Posterior vena cava (tissue), 2 donors: ENCODE measurements around the gene UNC119B. TPM values are rescaled to one million over a fixed set of nuclear protein-coding genes. Genes with fewer than 3 reads are reported as not detected.
"Not testable (repeated sequence)": the region's sequence is repeated elsewhere in the genome, so short reads cannot be mapped to it uniquely, and the experiment has no call there.

Source experiments
- DNase-seq: peaks from one replicate; pipeline ENCODE4 v3.0.0-alpha.2; 2020; ENCODE audit warnings: low spot score
- intact Hi-C, 2 donors: fragments of 100-400 bp; cut with DNase I; formaldehyde crosslinking; loops; one replicate each; pipeline versions ENCODE4 v1.14.1 to v1.14.2; 2022 to 2023
- total RNA-seq, 2 donors: library from RNA; stranded (reverse); fragmentation: NEBNext Ultra II Directional; extraction: Animal tissue kit (Norgen Biotek cat#: 25700); gene quantifications; one replicate each; pipeline ENCODE4 v1.2.1, GENCODE V29; 2021
- donor health status: DM: yes; HTN: yes; CAD: no.
- donor health status: DM: yes; HTN: yes; CAD: no.

The UNC119B gene
- total RNA-seq, 2 donors from 2014 or later, result 20.6 to 21.3 TPM

GRCh38 chr12:120710805-120711296, 593 bp downstream of the UNC119B start:
- DNase-seq, result no peak
- intact Hi-C loops, result loop anchor here (2.0 to 5.0 kb wide), 4 partner anchors 24 to 129 kb away; partner anchors contain the start of genes MLEC (in 1 of the 2) and POP5 (in 1 of the 2)

- intact Hi-C loops, result loop anchor here (2.0 to 5.0 kb wide), 4 partner anchors 25 to 129 kb away; partner anchors contain the start of genes MLEC (in 1 of the 2) and POP5 (in 1 of the 2)
- DNase-seq, result no peak
Observed at GRCh38 chr12:120711411-120711810, 1.2 kb downstream of the UNC119B start.

GRCh38 chr12:120712610-120713009, 2.4 kb downstream of the UNC119B start:
- intact Hi-C loops, result loop anchor here (5.0 kb wide), 3 partner anchors 65 to 130 kb away; partner anchors contain the start of gene POP5 (in 1 of the 2)
- DNase-seq, result no peak

- intact Hi-C loops, result loop anchor here (5.0 kb wide), 3 partner anchors 67 to 132 kb away; partner anchors contain the start of gene POP5 (in 1 of the 2)
- no peak for DNase-seq
Observed at GRCh38 chr12:120713861-120714482, 3.7 kb downstream of the UNC119B start.

GRCh38 chr12:120718055-120718454, 7.8 kb downstream of the UNC119B start:
- DNase-seq, result no peak
- intact Hi-C loops, result no loop called here

GRCh38 chr12:120719072-120719471, 8.8 kb downstream of the UNC119B start:
- intact Hi-C loops, result no loop called here
- DNase-seq, result no peak

- no peak for DNase-seq
- intact Hi-C loops, result no loop called here
Observed at GRCh38 chr12:120719496-120720233, 9.4 kb downstream of the UNC119B start.

- intact Hi-C loops, result no loop called here
- no peak for DNase-seq
Observed at GRCh38 chr12:120720234-120720986, 10.2 kb downstream of the UNC119B start.

- intact Hi-C loops, result no loop called here
- DNase-seq, result no peak
Observed at GRCh38 chr12:120720987-120721801, 10.9 kb downstream of the UNC119B start.

- intact Hi-C loops, result no loop called here
- DNase-seq, result no peak
Observed at GRCh38 chr12:120721866-120722265, 11.6 kb downstream of the UNC119B start.

GRCh38 chr12:120722784-120723183, 12.5 kb downstream of the UNC119B start:
- no peak for DNase-seq
- intact Hi-C loops, result no loop called here

- intact Hi-C loops, result no loop called here
Observed at GRCh38 chr12:120724720-120725119, 14.5 kb downstream of the UNC119B start.

GRCh38 chr12:120725151-120725658, 14.9 kb downstream of the UNC119B start:
- intact Hi-C loops, result no loop called here
- no peak for DNase-seq

More at GRCh38 chr12:120724720-120725119, 14.5 kb downstream of the UNC119B start:
- DNase-seq, result no peak

GRCh38 chr12:120725659-120726509, 15.6 kb downstream of the UNC119B start, which contains the start of gene ACADS:
Gene ACADS, plus strand, starts transcription at chr12:120725826. Its CDS starts 60 bp downstream, at chr12:120725886.
- intact Hi-C loops, result no loop called here
- DNase-seq, result peak; percentile 96

GRCh38 chr12:120726510-120726793, 16.2 kb downstream of the UNC119B start:
- no peak for DNase-seq
- intact Hi-C loops, result no loop called here

- intact Hi-C loops, result no loop called here
- no peak for DNase-seq
Observed at GRCh38 chr12:120726961-120727360, 16.7 kb downstream of the UNC119B start.

- peak; percentile 37 for DNase-seq
- intact Hi-C loops, result not testable (repeated sequence)
Observed at GRCh38 chr12:120732198-120732597, 21.9 kb downstream of the UNC119B start.

- no peak for DNase-seq
- intact Hi-C loops, result no loop called here
Observed at GRCh38 chr12:120733574-120733973, 23.3 kb downstream of the UNC119B start.
